Tibial artery (tissue), 4 donors: ENCODE measurements around the gene ADARB2.

Experiments used
- DNase-seq, 2 donors: peaks; one replicate each; pipeline ENCODE4 v3.0.0-alpha.2; 2019
- H3K27ac ChIP-seq, 2 donors: fragments of 200-600 bp; sonication (generic) in 1 of 2; 1 replicate in 1 of 2; 2 replicates in 1 of 2; pipeline ENCODE4 v1.5.1; 2018 to 2019; ENCODE audit warnings: mild to moderate bottlenecking in 1 of 2
- H3K27me3 ChIP-seq, 2 donors: fragments of 200-600 bp; sonication (generic) in 1 of 2; one replicate each; pipeline versions ENCODE4 v1.5.1 to v1.6.0; 2016 to 2019
- H3K36me3 ChIP-seq, 3 donors: fragments of 200-600 bp; sonication (generic) in 2 of 3; one replicate each; pipeline ENCODE4 v1.5.1; 2016 to 2019; ENCODE audit warnings: mild to moderate bottlenecking in 2 of 3
- H3K4me1 ChIP-seq, 4 donors: fragments of 200-600 bp; sonication (generic) in 2 of 4; 1 replicate in 3 of 4; 2 replicates in 1 of 4; pipeline ENCODE4 v1.5.1; 2016 to 2019
- H3K4me3 ChIP-seq, 2 donors: fragments of 200-600 bp; sonication (generic) in 1 of 2; 1 replicate in 1 of 2; 2 replicates in 1 of 2; pipeline ENCODE4 v1.5.1; 2018 to 2019; ENCODE audit warnings: mild to moderate bottlenecking in 2 of 2
- H3K9me3 ChIP-seq, 3 donors: fragments of 200-600 bp; sonication (generic) in 1 of 3; one replicate each; pipeline ENCODE4 v1.5.1; 2016 to 2019
- intact Hi-C: fragments of 100-400 bp; cut with DNase I; formaldehyde crosslinking; loops from one replicate; pipeline ENCODE4 v1.15.0; 2023; ENCODE audit warnings: low total_unique reads
- TF ChIP-seq, protein P1 (sequence below), 2 experiments: fragments of 200-600 bp in 1 of 2; fragments of 450-650 bp in 1 of 2; IDR thresholded peaks; one replicate each; pipeline ENCODE4 v1.5.1; 2017 to 2019; ENCODE audit warnings: antibody characterized with exemption in 2 of 2, mild to moderate bottlenecking in 1 of 2, moderate library complexity in 1 of 2

Gene ADARB2

DNA sequence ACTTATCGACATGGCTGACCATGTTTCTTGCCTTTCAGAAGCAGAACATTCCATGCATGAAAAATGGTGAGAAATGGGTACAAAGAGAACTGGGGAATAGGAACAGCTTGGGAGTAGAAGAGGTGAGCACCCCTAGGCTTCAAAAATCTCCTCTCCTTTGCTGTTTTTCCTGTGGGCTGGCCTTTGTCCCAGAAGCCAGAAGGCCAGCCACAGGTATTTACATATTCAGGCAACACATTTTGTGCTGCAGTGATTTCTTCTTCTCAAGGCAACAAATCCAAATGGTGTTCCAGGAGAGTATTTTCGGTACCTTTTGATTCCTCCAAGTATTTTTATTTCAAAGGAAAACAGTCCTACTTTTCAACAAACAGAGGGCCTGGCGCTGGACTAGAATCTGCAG lies 31.1 kb downstream of the ADARB2 start:
- Histone ChIP-seq H3K27ac (no peak overlapping the region), H3K27me3 (peaks cover 0 to 3% of the 10 kb centered on the region in 2 donors), H3K36me3 (no peaks in the 10 kb centered on the region), H3K4me3 (no peak overlapping the region), H3K9me3 (no peaks in the 10 kb centered on the region), H3K4me1 (no peaks in the 10 kb centered on the region)
- intact Hi-C loops, result loop anchor here (10.0 kb wide), 1 partner anchor 391 kb away; no protein-coding TSS in a partner anchor
- DNase-seq, result no peak
- TF ChIP-seq, protein P1, sequence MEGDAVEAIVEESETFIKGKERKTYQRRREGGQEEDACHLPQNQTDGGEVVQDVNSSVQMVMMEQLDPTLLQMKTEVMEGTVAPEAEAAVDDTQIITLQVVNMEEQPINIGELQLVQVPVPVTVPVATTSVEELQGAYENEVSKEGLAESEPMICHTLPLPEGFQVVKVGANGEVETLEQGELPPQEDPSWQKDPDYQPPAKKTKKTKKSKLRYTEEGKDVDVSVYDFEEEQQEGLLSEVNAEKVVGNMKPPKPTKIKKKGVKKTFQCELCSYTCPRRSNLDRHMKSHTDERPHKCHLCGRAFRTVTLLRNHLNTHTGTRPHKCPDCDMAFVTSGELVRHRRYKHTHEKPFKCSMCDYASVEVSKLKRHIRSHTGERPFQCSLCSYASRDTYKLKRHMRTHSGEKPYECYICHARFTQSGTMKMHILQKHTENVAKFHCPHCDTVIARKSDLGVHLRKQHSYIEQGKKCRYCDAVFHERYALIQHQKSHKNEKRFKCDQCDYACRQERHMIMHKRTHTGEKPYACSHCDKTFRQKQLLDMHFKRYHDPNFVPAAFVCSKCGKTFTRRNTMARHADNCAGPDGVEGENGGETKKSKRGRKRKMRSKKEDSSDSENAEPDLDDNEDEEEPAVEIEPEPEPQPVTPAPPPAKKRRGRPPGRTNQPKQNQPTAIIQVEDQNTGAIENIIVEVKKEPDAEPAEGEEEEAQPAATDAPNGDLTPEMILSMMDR (IDR thresholded peaks at IDR 0.05), result no peak

DNA sequence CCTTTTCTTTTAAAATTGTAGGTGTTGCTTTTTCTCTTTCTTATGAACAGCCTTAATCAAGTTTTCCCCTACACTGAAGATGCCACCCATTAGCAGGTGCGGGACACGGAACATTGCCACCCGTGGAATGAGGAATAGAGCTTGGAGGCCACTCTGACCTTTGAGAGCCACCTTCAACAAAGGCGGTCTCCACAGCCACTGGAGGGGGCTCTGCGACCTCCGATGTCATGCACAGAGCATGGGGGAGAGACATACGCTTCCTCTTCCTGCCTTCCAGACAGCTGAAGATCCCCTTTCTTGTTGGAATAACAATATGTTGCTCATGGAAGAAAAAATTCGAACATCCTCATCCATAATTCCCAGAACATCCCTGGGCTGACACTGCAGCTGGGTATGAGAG lies 39.1 kb downstream of the ADARB2 start:
- H3K9me3 ChIP-seq, result no peaks in the 10 kb centered on the region
- intact Hi-C loops, result no loop called here

DNA sequence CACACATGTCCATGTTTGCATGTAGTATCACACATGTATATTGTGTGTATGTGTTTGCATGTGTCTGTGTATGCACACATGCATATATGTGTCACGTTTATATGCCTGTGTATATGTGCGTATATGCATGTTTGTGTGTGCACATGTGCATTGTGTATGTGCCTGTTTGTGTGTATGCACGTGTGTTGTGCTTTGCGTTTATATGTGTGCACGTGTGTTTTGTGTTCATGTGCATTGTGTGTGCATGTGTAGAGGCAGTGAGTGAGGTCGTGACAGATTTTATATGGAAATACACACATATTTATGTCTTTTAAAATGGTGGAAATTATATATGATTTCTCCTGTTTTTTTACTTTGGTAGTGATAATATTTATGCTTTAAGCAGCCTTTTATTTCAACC lies 41.2 kb downstream of the ADARB2 start:
- intact Hi-C loops, result no loop called here
- no peaks in the 10 kb centered on the region for H3K27me3 ChIP-seq
- H3K4me1 ChIP-seq, result no peaks in the 10 kb centered on the region
- TF ChIP-seq, protein P1 (IDR thresholded peaks at IDR 0.05), result no peak
- H3K36me3 ChIP-seq, result no peaks in the 10 kb centered on the region
- H3K4me3 ChIP-seq, result no peak overlapping the region
- no peak overlapping the region for H3K27ac ChIP-seq
- no peak for DNase-seq
- H3K9me3 ChIP-seq, result no peaks in the 10 kb centered on the region

More for the DNA sequence above, 39.1 kb downstream of the ADARB2 start:
- Histone ChIP-seq H3K36me3 (no peaks in the 10 kb centered on the region), H3K4me1 (no peaks in the 10 kb centered on the region), H3K27me3 (no peaks in the 10 kb centered on the region), H3K4me3 (no peak overlapping the region), H3K27ac (no peak overlapping the region)
- TF ChIP-seq, protein P1 (IDR thresholded peaks at IDR 0.05), result no peak
- DNase-seq, result no peak

DNA sequence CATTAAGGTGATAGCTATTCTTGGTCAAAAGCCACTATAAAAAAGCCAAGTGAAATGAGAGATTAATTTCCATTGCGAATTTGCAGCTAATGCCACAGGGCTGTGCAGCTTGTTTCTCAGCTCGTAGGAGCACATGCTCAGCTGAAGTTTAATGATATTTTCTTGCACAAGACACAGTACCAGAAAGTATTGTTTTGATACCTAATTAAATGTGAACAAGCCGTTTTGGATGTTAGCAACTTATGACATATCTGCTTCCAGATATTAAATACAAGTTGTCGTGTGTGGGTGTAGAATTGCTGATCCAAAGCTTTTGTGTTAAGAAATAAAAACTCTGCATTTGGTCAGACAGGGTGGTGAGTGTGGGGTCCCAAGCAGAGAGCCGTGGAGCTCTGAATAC lies 47.2 kb downstream of the ADARB2 start:
- DNase-seq, result no peak
- Histone ChIP-seq H3K9me3 (peaks cover 0 to 6% (median 0%) of the 10 kb centered on the region in 3 donors), H3K27ac (no peak overlapping the region), H3K4me1 (no peaks in the 10 kb centered on the region), H3K36me3 (no peaks in the 10 kb centered on the region), H3K4me3 (no peak overlapping the region), H3K27me3 (peaks cover 0 to 6% of the 10 kb centered on the region in 2 donors)
- TF ChIP-seq, protein P1 (IDR thresholded peaks at IDR 0.05), result no peak
- intact Hi-C loops, result no loop called here

DNA sequence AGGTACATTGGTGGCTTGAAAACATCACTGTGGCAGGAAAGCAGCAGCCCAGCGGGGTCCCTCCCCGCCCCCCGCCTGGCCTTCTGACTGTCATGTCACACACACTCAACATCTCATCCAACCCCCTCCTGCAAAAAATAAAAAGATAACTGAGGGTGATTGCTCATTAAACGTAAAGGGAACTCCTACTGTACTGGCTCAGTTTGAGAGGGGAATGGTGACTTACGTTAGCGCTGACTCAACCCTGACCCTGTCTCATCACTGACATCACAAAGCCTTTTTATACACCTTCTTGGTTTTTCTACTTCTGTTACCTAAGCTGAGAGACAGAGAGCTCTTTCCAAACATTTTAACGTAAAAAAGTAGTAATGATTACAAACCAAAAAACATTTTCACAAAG lies 48.8 kb downstream of the ADARB2 start:
- no peak for DNase-seq
- H3K9me3 ChIP-seq, result peaks cover 0 to 6% (median 0%) of the 10 kb centered on the region in 3 donors
- no peak overlapping the region for H3K27ac ChIP-seq
- intact Hi-C loops, result no loop called here
- no peaks in the 10 kb centered on the region for H3K4me1 ChIP-seq
- TF ChIP-seq, protein P1 (IDR thresholded peaks at IDR 0.05), result no peak
- H3K4me3 ChIP-seq, result no peak overlapping the region
- H3K36me3 ChIP-seq, result no peaks in the 10 kb centered on the region
- H3K27me3 ChIP-seq, result peaks cover 0 to 6% of the 10 kb centered on the region in 2 donors

DNA sequence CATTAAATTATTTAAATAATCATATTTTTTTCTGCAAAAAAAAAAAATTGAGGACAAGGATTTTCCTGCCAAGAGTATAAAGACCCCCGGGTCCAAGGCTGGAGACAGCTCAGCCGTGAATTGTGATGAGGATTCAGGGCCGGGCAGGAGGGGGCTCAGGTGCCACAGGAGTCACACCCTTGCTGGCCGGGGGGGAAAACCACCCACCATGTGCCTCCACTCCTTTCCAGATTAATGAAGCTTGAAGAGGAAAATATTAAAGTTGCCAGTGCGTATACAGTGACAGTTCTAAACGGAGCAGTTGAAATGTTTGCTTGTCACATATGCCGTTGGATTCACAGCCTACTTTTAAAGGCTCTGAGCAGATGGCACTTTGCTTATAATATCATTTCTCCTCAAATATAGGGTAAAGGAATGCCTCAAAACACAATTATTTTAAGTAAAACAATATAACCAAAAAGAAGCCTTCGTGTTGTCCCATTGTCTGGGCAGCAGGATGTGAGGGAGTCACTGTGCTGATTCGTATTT lies 49.6 kb downstream of the ADARB2 start:
- Histone ChIP-seq H3K4me1 (no peaks in the 10 kb centered on the region), H3K27me3 (peaks cover 0 to 6% of the 10 kb centered on the region in 2 donors), H3K27ac (no peak overlapping the region), H3K9me3 (peaks cover 0 to 6% (median 0%) of the 10 kb centered on the region in 3 donors), H3K4me3 (no peak overlapping the region), H3K36me3 (no peaks in the 10 kb centered on the region)
- intact Hi-C loops, result no loop called here
- TF ChIP-seq, protein P1 (IDR thresholded peaks at IDR 0.05), result no peak
- peak in 1 of 2 donors; percentile 10 for DNase-seq
